ENCODE results near the gene DMXL1. TPM values are rescaled to one million over a fixed set of nuclear protein-coding genes. Genes with fewer than 3 reads are reported as not detected.
"Not testable (repeated sequence)": the region's sequence is repeated elsewhere in the genome, so short reads cannot be mapped to it uniquely, and the experiment has no call there.

DMXL1 gene
- total and polyA plus RNA-seq, 4 donors = 10.5 to 69.7 (median 34.3) TPM

DNA sequence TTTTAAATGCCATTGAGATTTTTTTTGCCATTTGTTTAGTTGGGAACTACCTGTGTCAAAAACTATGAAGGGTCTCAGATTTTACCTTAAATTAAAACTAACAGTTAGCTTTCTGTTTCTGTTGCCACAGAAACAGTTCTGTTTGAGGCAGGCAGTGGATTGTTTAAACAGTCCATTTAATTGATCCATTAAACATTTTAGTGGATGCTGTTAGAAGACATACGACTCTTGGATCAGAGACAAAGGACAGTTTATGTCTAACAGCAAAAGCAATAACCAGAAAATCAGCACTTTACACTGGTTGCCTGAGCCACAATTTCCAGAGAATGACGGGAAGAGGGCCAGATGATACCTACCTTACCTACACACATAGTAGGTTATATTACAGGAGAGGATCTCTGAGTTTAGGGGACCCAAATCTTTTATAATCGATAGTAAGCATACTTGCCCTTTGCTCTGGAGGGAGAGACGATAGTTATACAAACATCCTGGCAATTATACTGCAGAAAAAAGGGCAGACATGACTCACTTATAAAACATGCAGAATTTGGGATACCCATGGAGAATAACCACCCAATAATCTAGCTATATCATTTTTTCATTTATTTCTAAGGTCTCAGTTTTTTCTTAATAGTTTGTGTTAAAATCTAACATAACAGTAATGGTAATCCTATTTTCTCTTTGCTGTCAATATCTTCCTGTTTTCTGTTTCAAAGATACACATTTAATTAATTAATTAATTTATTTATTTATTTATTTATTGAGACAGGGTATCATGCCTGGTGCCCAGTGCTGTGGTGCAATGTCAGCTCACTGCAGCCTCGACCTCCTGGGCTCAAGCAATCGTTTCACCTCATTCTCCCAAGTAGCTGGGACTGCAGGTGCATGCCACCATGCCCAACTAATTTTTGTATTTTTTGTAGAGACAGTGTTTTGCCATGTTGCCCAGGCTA lies 148.2 kb downstream of the DMXL1 start:
- H3K9me3 ChIP-seq (ENCODE audit: control insufficient read depth, low read length) = no peaks in the 10 kb centered on the region
- no peak for DNase-seq
- H3K4me1 ChIP-seq (ENCODE audit: control insufficient read depth in 1 of 2, insufficient read depth in 2 of 2, low read length in 2 of 2) = no peaks in the 10 kb centered on the region
- H3K27me3 ChIP-seq (ENCODE audit: control insufficient read depth in 1 of 2, insufficient read depth in 2 of 2, low read length in 1 of 2) = no peaks in the 10 kb centered on the region
- no peak overlapping the region for H3K27ac ChIP-seq (ENCODE audit: low read depth in 1 of 2, low read length in 2 of 2)
- no peak for ATAC-seq (ENCODE audit: low FRiP score)
- H3K36me3 ChIP-seq (ENCODE audit: control insufficient read depth in 1 of 2, insufficient read depth in 2 of 2, low read length in 1 of 2) = no peaks in the 10 kb centered on the region
- H3K4me3 ChIP-seq (ENCODE audit: low read length in 2 of 2) = no peak overlapping the region
- intact Hi-C loops (cut with DNase I) = no loop called here
- 82 to 83% methylated on average over 6 of the region's 6 CpGs for WGBS, 2 donors

- Histone ChIP-seq H3K4me3 (ENCODE audit: low read length in 2 of 2) (no peak overlapping the region), H3K36me3 (ENCODE audit: control insufficient read depth in 1 of 2, insufficient read depth in 2 of 2, low read length in 1 of 2) (no peaks in the 10 kb centered on the region), H3K4me1 (ENCODE audit: control insufficient read depth in 1 of 2, insufficient read depth in 2 of 2, low read length in 2 of 2) (no peaks in the 10 kb centered on the region), H3K27me3 (ENCODE audit: control insufficient read depth in 1 of 2, insufficient read depth in 2 of 2, low read length in 1 of 2) (no peaks in the 10 kb centered on the region), H3K27ac (ENCODE audit: low read depth in 1 of 2, low read length in 2 of 2) (no peak overlapping the region), H3K9me3 (ENCODE audit: control insufficient read depth, low read length) (no peaks in the 10 kb centered on the region)
- 80 to 81% methylated on average over 1 of the region's 1 CpG for WGBS, 2 donors
- ATAC-seq (ENCODE audit: low FRiP score) (no peak), DNase-seq (no peak)
- intact Hi-C loops (cut with DNase I) = no loop called here
Observed at GRCh38 chr5:119220576-119221197, 149.8 kb downstream of the DMXL1 start.

DNA sequence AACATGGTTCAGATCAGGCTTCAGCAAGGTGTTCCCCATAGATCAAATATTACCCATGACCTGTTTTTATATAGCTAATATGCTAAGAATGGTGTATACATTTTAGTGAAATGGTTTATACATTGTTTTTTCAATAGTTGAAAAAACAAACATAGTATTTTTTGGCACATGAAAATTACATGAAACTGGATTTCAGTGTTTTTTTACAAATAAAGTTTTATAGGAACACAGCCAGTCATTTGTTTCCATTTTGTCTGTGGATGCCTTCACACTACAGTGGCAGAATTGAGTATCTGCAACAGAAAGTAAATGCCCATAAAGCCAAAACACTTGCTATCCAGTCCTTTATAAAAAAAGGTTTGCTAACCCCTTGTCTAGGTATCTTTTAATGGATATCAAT lies 150.4 kb downstream of the DMXL1 start:
- DNase-seq = no peak
- no peaks in the 10 kb centered on the region for H3K36me3 ChIP-seq (ENCODE audit: control insufficient read depth in 1 of 2, insufficient read depth in 2 of 2, low read length in 1 of 2)
- H3K4me3 ChIP-seq (ENCODE audit: low read length in 2 of 2) = no peak overlapping the region
- H3K27me3 ChIP-seq (ENCODE audit: control insufficient read depth in 1 of 2, insufficient read depth in 2 of 2, low read length in 1 of 2) = no peaks in the 10 kb centered on the region
- intact Hi-C loops (cut with DNase I) = no loop called here
- no peaks in the 10 kb centered on the region for H3K4me1 ChIP-seq (ENCODE audit: control insufficient read depth in 1 of 2, insufficient read depth in 2 of 2, low read length in 2 of 2)
- ATAC-seq (ENCODE audit: low FRiP score) = no peak
- H3K27ac ChIP-seq (ENCODE audit: low read depth in 1 of 2, low read length in 2 of 2) = no peak overlapping the region
- H3K9me3 ChIP-seq (ENCODE audit: control insufficient read depth, low read length) = no peaks in the 10 kb centered on the region

DNA sequence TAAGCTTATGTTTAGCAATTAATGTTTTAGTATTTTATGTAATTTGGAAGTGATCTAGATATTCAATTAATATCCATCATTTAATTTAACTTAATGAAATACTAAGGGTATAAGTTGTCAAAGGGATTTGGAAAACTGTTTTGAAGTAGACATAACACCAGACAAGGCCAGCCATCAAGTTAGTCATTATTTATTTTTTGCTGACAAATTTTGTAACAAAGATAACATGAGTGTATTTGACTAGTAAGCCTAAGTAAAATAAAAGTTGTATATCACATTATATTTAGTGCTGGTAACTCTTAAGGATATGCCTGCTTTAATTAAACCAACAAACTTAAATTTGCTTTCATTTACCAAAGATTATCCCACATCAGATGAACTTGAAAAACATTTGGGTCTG lies 159.1 kb downstream of the DMXL1 start:
- Histone ChIP-seq H3K27ac (ENCODE audit: low read depth in 1 of 2, low read length in 2 of 2) (no peak overlapping the region), H3K27me3 (ENCODE audit: control insufficient read depth in 1 of 2, insufficient read depth in 2 of 2, low read length in 1 of 2) (no peaks in the 10 kb centered on the region), H3K9me3 (ENCODE audit: control insufficient read depth, low read length) (no peaks in the 10 kb centered on the region), H3K4me3 (ENCODE audit: low read length in 2 of 2) (no peak overlapping the region), H3K4me1 (ENCODE audit: control insufficient read depth in 1 of 2, insufficient read depth in 2 of 2, low read length in 2 of 2) (no peaks in the 10 kb centered on the region), H3K36me3 (ENCODE audit: control insufficient read depth in 1 of 2, insufficient read depth in 2 of 2, low read length in 1 of 2) (no peaks in the 10 kb centered on the region)
- DNase-seq = no peak
- no peak for ATAC-seq (ENCODE audit: low FRiP score)
- intact Hi-C loops (cut with DNase I) = no loop called here

- Histone ChIP-seq H3K27ac (ENCODE audit: low read depth in 1 of 2, low read length in 2 of 2) (no peak overlapping the region), H3K9me3 (ENCODE audit: control insufficient read depth, low read length) (no peaks in the 10 kb centered on the region), H3K36me3 (ENCODE audit: control insufficient read depth in 1 of 2, insufficient read depth in 2 of 2, low read length in 1 of 2) (peaks cover 0 to 3% of the 10 kb centered on the region in 2 donors), H3K4me1 (ENCODE audit: control insufficient read depth in 1 of 2, insufficient read depth in 2 of 2, low read length in 2 of 2) (no peaks in the 10 kb centered on the region), H3K4me3 (ENCODE audit: low read length in 2 of 2) (no peak overlapping the region), H3K27me3 (ENCODE audit: control insufficient read depth in 1 of 2, insufficient read depth in 2 of 2, low read length in 1 of 2) (no peaks in the 10 kb centered on the region)
- intact Hi-C loops (cut with DNase I) = no loop called here
- no peak for DNase-seq
- ATAC-seq (ENCODE audit: low FRiP score) = no peak
- WGBS, 2 donors = 90% methylated on average over 6 of the region's 6 CpGs
Observed at GRCh38 chr5:119238265-119239118, 167.6 kb downstream of the DMXL1 start.

GRCh38 chr5:119239119-119239417 lies 168.2 kb downstream of the DMXL1 start:
- ATAC-seq (ENCODE audit: low FRiP score) = no peak
- H3K27me3 ChIP-seq (ENCODE audit: control insufficient read depth in 1 of 2, insufficient read depth in 2 of 2, low read length in 1 of 2) = no peaks in the 10 kb centered on the region
- DNase-seq = no peak
- no peaks in the 10 kb centered on the region for H3K9me3 ChIP-seq (ENCODE audit: control insufficient read depth, low read length)
- no peaks in the 10 kb centered on the region for H3K4me1 ChIP-seq (ENCODE audit: control insufficient read depth in 1 of 2, insufficient read depth in 2 of 2, low read length in 2 of 2)
- no peak overlapping the region for H3K4me3 ChIP-seq (ENCODE audit: low read length in 2 of 2)
- H3K27ac ChIP-seq (ENCODE audit: low read depth in 1 of 2, low read length in 2 of 2) = no peak overlapping the region
- intact Hi-C loops (cut with DNase I) = no loop called here
- peaks cover 0 to 3% of the 10 kb centered on the region in 2 donors for H3K36me3 ChIP-seq (ENCODE audit: control insufficient read depth in 1 of 2, insufficient read depth in 2 of 2, low read length in 1 of 2)

DNA sequence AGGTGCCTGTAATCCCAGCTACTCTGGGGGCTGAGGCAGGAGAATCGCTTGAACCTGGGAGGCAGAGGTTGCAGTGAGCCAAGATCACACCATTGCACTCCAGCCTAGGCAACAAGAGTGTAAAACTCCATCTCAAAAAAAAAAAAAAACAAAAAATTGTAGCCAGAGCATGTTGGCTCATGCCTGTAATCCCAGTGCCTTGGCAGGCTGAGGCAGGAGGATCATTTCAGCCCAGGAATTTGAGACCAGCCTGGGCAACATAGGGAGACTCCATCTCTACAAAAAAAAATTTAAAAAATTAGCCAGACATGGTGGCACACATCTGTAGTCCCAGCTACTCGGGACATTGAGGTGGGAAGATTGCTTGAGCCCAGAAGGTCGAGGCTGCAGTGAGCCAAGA lies 168.9 kb downstream of the DMXL1 start:
- intact Hi-C loops (cut with DNase I); DNase-seq; H3K27me3 ChIP-seq (ENCODE audit: control insufficient read depth in 1 of 2, insufficient read depth in 2 of 2, low read length in 1 of 2); H3K36me3 ChIP-seq (ENCODE audit: control insufficient read depth in 1 of 2, insufficient read depth in 2 of 2, low read length in 1 of 2); ATAC-seq (ENCODE audit: low FRiP score); H3K27ac ChIP-seq (ENCODE audit: low read depth in 1 of 2, low read length in 2 of 2); H3K4me1 ChIP-seq (ENCODE audit: control insufficient read depth in 1 of 2, insufficient read depth in 2 of 2, low read length in 2 of 2); H3K4me3 ChIP-seq (ENCODE audit: low read length in 2 of 2); H3K9me3 ChIP-seq (ENCODE audit: control insufficient read depth, low read length): not testable (repeated sequence)
- 91 to 93% methylated on average over 3 of the region's 3 CpGs for WGBS, 2 donors

DNA sequence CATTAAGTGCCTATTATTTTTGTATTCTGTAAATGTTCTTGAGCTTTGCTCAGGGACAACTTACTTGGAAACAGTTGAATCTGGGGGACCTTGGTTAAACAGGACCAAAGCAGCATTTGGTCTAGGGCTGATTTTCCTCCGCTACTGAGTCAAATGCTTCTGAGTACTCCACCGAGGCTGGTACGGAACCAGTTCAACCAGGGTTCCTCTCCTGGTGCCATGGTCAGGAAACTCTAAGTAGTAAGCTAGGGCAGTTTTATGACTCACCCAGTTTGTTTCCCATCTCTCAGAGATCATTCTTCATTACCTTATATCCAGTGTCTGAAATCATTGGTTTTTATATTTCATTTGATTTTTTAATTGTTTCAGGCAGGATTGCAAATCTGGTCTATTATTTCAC lies 173.0 kb downstream of the DMXL1 start:
- no peaks in the 10 kb centered on the region for H3K9me3 ChIP-seq (ENCODE audit: control insufficient read depth, low read length)
- intact Hi-C loops (cut with DNase I) = no loop called here
- no peak overlapping the region for H3K27ac ChIP-seq (ENCODE audit: low read depth in 1 of 2, low read length in 2 of 2)
- ATAC-seq (ENCODE audit: low FRiP score) = no peak
- no peaks in the 10 kb centered on the region for H3K4me1 ChIP-seq (ENCODE audit: control insufficient read depth in 1 of 2, insufficient read depth in 2 of 2, low read length in 2 of 2)
- H3K36me3 ChIP-seq (ENCODE audit: control insufficient read depth in 1 of 2, insufficient read depth in 2 of 2, low read length in 1 of 2) = peaks cover 0 to 3% of the 10 kb centered on the region in 2 donors
- WGBS, 2 donors = 91 to 94% methylated on average over 3 of the region's 3 CpGs
- H3K4me3 ChIP-seq (ENCODE audit: low read length in 2 of 2) = no peak overlapping the region
- no peaks in the 10 kb centered on the region for H3K27me3 ChIP-seq (ENCODE audit: control insufficient read depth in 1 of 2, insufficient read depth in 2 of 2, low read length in 1 of 2)
- DNase-seq = no peak

Measured in aorta (tissue), 5 donors.